NB4 (cell line): Measurements from ENCODE around the gene INSR.

ENCODE experiments used
- CTCF ChIP-seq: IDR thresholded peaks from one replicate; pipeline ENCODE4 v1.5.1; 2012; ENCODE audit warnings: low read depth, low read length
- POLR2A ChIP-seq: IDR thresholded peaks from 2 replicates; pipeline ENCODE4 v1.6.1; 2011; ENCODE audit warnings: mild to moderate bottlenecking; ENCODE audit not compliant: insufficient read length; ENCODE audit errors: extremely low read depth

- no peak for TF ChIP-seq POLR2A
- no peak for TF ChIP-seq CTCF
Observed at GRCh38 chr19:7076151-7076550, 218.1 kb downstream of the INSR start.
